Epidermal melanocyte (primary cell): ENCODE results near the gene TSPEAR.

Experiments used
- DNase-seq: peaks from one replicate; pipeline ENCODE4 v3.0.0; 2011; ENCODE audit warnings: low spot score; ENCODE audit not compliant: insufficient read length

Gene TSPEAR

GRCh38 chr21:44531606-44532564 is 179.5 kb downstream of the TSPEAR start:
- DNase-seq = no peak

DNA sequence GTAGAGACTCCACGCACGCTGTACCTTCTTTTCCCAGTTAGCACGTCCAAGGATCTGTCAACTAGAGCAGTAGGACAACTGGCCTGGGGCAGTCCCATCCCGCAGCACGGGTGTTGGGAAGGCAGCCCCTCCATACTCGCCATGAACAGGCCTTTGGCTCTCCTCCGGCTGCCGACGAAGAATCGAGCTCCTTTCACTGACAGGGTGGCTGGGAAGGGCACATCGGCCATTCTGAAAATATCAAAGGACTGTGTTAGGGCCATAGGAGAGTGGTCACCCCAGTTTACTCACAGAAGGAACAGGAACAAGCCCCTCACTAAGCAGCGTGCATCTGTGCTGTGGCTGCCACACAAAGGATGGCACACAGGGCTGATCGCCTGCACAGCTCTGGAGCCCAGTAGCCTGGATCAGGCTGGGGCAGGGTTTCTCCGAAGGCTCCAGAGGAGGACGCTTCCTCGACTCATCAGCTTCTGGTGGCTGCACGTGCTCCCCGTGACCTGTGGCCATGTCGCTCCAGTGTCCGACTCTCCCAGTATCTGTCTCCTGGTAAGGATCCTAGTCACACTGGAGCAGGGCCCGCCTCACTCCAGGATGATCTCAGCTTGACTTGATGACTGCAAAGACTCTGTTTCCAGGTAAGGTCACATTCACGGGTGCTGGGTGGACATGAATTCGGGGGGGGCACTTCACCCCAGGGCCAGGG is 180.3 kb downstream of the TSPEAR start:
- no peak for DNase-seq

DNA sequence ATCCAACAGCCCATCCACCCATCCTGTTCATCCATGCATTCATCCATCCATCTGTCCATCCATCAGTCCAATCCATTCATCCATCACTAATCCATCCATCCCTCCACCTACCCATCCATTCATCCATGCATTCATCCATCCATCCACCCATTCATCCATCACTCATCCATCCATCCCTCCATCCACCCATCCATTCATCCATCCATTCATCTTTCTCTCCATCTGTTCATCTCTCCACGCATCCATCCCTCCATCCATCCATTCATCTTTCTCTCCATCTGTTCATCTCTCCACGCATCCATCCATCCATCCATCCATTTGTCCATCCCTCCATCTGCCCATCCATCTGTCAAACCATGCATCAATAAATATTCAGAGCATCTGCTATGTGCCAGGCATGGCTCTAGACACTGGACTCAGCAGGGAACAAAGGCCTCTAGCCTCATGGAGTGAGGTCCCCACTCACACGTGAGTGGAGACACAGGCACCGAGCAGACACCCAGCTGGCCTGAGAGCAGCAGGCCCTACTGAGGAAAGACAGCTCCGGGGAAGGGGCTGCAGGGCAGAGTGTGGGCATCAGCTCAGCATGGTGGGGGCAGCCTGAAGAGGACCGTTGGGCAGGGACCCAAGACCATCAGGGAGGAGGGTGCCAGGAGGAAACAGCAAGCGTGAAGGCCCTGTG is 181.0 kb downstream of the TSPEAR start:
- DNase-seq = no peak

- no peak for DNase-seq
Measured at GRCh38 chr21:44529503-44530125, 181.8 kb downstream of the TSPEAR start.

GRCh38 chr21:44529011-44529421 is 182.4 kb downstream of the TSPEAR start:
- DNase-seq = no peak

- no peak for DNase-seq
Measured at GRCh38 chr21:44528634-44528995, 182.8 kb downstream of the TSPEAR start.

GRCh38 chr21:44527983-44528633 is 183.3 kb downstream of the TSPEAR start:
- no peak for DNase-seq

DNA sequence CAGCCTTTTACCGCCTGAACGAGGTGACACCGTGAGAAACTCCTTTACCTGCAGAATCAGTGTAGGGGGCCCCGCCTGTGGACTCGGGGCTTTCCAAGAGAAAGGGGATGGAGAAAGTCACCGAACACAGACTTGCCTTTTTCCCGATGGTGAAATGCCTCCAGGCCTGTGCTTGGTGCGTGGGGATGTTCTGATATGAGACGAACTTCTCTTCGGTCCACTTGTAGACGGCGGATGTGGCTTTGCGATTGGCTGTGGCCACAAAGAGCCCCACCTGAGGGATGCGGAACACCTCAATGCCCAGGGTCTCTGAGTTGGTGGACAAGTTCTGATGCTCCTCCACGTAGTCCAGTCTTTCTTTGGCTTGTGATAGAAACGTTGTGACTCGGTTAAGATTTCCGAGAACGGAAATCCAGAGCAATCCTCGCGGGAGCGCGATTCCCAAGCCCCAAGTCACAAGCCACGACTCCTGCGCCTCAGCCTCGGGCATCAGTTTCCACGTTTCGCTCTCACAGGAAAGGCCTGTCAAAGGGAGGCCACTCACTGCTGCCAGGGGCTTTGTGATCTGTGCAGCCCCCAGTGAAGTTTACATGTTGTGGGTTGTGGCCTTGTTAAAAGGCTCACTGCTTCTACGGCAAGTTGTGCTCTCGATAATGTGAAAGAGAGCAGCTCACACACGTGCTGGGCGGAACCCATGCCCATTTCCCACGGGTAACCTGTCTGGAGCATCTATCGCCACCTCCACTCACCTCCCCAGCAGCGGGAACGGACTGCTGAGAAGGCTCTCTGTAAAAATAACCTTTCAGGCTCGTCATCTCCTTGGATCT is 184.0 kb downstream of the TSPEAR start:
- no peak for DNase-seq

- DNase-seq = no peak
Measured at GRCh38 chr21:44526096-44526997, 185.0 kb downstream of the TSPEAR start.

GRCh38 chr21:44525391-44526095 is 185.8 kb downstream of the TSPEAR start:
- DNase-seq = no peak

- no peak for DNase-seq
Measured at GRCh38 chr21:44524414-44525371, 186.7 kb downstream of the TSPEAR start.

DNA sequence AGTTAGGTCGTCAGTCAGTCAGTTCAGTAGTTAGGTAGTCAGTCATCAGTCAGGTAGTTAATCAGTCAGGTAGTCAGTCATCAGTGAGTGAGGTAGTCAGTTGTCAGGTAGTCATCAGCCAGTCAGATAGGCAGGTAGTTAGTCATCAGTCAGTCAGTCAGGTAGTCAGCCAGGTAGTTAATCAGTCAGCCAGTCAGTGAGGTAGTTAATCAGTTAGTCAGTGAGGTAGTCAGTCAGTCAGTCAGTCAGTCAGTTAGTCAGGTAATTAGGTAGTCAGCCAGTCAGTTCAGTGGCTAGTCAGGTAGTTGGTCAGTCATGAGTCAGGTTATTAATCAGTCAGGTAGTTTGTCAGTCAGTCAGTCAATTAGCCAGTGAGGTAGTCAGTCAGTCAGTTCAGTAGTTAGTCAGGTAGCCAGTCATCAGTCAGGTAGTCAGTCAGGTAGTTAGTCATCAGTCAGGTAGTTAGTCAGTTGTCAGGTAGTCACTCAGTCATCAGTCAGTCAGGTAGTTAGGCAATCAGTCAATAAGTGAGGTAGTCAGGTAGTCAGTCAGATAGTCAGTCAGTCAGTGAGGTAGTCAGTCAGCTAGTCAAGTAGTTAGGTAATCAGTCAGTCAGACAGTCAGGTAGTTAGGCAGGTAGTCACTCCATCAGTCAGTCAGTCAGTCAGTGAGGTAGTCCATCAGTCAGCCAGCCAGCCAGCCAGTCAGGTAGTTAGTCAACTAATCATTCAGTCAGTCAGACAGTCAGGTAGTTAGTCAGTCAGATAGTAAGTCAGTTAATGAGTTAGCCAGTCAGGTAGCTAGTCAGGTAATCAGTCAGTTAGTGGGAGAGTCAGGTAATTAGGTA is 187.6 kb downstream of the TSPEAR start:
- DNase-seq = no peak

DNA sequence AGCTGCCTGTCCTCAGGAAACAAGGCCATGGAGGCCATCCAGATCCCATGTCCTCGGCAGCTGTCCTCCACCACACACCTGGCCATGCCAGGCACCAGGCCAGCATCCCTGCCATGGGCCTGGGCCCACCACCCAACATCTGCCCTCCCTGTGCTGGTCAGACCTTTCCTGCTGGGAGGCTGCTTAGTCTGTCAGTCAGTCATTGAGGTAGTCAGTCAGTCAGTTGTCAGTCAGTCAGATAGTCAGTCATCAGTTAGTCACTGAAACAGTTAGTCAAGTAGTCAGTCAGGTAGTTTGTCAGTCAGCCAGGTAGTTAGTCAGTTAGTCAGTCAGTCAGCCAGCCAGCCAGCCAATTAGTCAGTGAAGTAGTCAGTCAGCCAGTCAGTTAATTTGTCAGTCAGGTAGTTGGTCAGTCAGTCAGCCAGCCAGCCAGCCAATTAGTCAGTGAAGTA is 188.6 kb downstream of the TSPEAR start:
- no peak for DNase-seq

DNA sequence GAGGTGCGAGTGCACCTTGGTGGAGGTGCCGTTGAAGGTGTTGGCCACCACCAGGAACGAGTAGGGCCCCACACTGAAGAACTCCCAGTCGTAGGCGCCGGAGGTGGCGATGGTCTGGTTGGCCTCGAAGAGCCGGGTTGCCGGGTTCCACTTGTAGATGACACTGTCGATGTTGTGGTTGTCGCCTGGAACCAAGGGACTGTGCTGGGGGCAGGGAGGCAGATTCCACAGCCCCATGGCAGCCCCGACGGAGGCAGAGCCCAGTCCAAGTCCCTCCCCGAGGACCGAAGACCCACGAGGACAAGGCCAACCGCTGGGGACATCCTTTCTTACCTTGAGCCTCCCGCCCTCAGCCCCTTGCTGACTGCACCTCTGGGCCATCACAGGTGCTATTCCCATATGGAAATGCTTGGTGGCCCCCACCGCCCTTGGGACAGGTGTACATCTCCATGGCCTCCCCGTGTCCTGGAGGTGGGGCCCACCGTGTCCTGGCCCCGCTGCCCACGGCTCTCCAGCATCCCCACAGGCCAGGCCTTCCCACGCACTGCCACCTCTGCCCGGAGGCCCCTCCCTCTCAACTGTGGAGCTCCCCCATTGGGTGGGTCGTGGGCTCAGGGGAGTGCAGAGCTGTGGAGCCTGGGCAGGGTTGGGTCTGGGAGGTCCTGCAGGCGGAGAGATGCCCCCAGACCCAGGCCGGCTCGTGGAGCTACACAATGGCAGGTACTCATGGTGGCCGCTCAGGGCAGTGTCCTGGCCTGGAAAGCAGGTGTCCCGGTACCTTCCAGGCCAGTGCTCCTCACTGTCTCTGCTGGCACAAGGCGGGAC is 189.2 kb downstream of the TSPEAR start:
- DNase-seq = no peak

GRCh38 chr21:44521301-44521927 is 190.0 kb downstream of the TSPEAR start:
- DNase-seq = no peak
